Ectodermal cell (in vitro differentiated cells): ENCODE results near the gene THRA.

Experiments
- H3K27ac ChIP-seq: 2 replicates; pipeline ENCODE4 v1.7.0; 2013; ENCODE audit warnings: mild to moderate bottlenecking, low read depth, low read length; ENCODE audit not compliant: insufficient read depth, poor library complexity, severe bottlenecking
- H3K27me3 ChIP-seq: 2 replicates; pipeline ENCODE4 v1.7.0; 2013; ENCODE audit warnings: mild to moderate bottlenecking, low read length; ENCODE audit not compliant: insufficient read depth, control insufficient read depth, poor library complexity, severe bottlenecking
- H3K36me3 ChIP-seq: one replicate; pipeline ENCODE4 v1.7.0; 2013; ENCODE audit warnings: low read length; ENCODE audit not compliant: control insufficient read depth, insufficient read depth
- H3K4me1 ChIP-seq: one replicate; pipeline ENCODE4 v1.7.0; 2013; ENCODE audit warnings: low read length; ENCODE audit not compliant: control insufficient read depth, insufficient read depth
- H3K4me3 ChIP-seq: 2 replicates; pipeline ENCODE4 v1.7.0; 2013; ENCODE audit warnings: low read depth, low read length, control low read depth; ENCODE audit not compliant: insufficient read depth
- H3K9me3 ChIP-seq: 2 replicates; pipeline ENCODE4 v1.7.0; 2013; ENCODE audit warnings: mild to moderate bottlenecking, low read length, moderate library complexity; ENCODE audit not compliant: control insufficient read depth
- WGBS, 2 experiments: methylation state at CpG; one replicate each; pipeline ENCODE4 v1.1.7; 2013; ENCODE audit warnings: missing lambda C conversion rate in 2 of 2; 5-methylcytosine and 5-hydroxymethylcytosine counted together

The THRA gene

GRCh38 chr17:40100669-40101366 is 38.1 kb downstream of the THRA start:
- peaks cover 25% of the 10 kb centered on the region for H3K4me1 ChIP-seq
- 1 to 3% methylated on average over 25 of the region's 25 CpGs for WGBS, 2 experiments
- peak overlapping the region; percentile 41 for H3K4me3 ChIP-seq
- no peak overlapping the region for H3K27ac ChIP-seq
- peaks cover 16% of the 10 kb centered on the region for H3K27me3 ChIP-seq
- no peaks in the 10 kb centered on the region for H3K36me3 ChIP-seq
- H3K9me3 ChIP-seq: no peaks in the 10 kb centered on the region

DNA sequence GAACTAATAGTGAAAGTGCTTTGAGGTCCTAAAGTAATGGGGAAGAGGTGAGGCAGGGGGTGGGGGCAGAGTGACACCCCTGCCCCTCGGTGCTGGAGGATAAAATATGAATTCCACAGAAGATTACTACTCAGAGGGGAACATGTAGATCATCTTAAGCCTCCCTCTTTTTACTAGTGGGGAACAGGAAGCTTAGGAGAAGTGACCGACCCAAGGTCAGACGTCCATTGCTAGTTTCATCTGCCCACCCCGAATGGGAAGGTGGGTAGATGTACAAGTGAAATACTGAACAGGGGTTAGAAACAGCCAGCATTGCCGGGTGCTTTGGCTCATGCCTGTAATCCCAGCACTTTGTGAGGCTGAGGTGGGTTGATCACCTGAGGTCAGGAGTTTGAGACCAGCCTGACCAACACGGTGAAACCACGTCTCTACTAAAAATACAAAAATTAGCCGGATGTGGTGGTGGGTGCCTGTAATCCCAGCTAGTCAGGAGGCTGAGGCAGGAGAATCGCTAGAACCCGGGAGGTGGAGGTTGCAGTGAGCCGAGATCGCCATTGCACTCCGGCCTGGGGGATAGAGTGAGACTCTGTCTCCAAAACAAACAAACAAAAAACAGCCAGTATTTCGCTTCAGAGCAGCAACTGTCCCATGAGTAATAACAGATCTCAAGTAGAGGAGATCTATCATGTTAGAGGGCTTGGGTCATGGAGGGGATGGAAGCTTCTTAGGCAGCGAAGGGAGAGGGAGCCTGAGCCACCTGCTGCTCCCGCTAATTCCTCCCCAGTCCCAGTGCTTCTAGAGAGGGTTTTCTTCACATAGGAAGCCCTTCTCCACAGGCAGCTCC is 38.8 kb downstream of the THRA start:
- H3K36me3 ChIP-seq: no peaks in the 10 kb centered on the region
- H3K27me3 ChIP-seq: peaks cover 24% of the 10 kb centered on the region
- no peaks in the 10 kb centered on the region for H3K9me3 ChIP-seq
- peaks cover 29% of the 10 kb centered on the region for H3K4me1 ChIP-seq
- H3K27ac ChIP-seq: no peak overlapping the region
- WGBS, 2 experiments: 90 to 92% methylated on average over 16 of the region's 16 CpGs
- H3K4me3 ChIP-seq: peak overlapping the region; percentile 41

DNA sequence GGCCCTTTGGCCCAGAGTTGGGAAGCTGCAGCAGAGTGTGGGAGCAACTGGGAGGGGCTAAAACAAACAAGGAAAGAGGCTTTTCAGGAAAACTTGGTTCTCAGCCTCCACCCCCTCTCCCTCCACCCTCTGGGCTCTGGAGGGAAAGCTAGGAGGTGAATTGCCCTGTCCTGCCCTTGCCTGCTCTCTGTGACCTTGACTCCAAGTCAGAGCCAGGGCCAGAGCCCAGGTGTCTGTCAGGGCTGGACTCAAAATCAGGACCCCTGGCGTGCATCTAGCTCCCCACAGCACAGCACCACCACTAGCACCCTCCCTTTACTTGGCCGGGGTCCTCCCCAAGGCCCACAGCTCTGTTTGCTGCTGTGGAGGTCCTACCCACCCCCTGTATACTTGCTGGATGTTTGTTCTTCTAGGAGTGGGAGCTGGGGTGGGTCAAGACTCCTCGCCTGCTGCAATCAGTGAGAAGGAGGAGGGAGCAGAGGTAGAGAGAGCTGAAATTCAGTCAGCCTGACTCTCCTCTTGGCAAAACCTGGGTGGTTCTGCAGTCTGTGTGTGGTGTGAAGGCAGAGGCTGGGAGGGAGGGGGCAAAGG is 40.4 kb downstream of the THRA start:
- Histone ChIP-seq H3K27me3 (peaks cover 25% of the 10 kb centered on the region), H3K9me3 (no peaks in the 10 kb centered on the region), H3K36me3 (no peaks in the 10 kb centered on the region), H3K4me3 (no peak overlapping the region), H3K27ac (no peak overlapping the region), H3K4me1 (peaks cover 41% of the 10 kb centered on the region)
- WGBS, 2 experiments: 62 to 69% methylated on average over 3 of the region's 3 CpGs

DNA sequence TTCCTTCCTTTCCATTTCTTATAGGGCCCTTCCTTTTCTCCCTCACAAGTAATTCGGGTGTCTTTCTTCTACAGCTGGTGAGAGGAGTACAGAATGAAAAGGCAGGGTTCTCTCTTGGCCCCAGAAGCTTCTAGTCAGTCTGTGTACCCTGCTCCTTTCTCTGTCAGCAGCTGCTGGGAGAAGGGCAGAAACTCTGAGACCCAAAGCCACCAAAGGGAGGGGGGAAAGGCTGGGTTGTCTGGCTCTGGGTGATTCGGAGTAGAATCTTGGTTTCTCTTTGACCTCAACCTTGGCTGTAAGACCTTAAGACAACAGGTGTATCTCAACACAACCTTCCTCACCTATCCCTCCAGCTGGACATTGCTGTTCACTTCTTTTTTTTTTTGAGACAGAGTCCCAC is 40.9 kb downstream of the THRA start:
- peaks cover 25% of the 10 kb centered on the region for H3K27me3 ChIP-seq
- H3K4me1 ChIP-seq: peaks cover 39% of the 10 kb centered on the region
- H3K9me3 ChIP-seq: no peaks in the 10 kb centered on the region
- no peak overlapping the region for H3K27ac ChIP-seq
- WGBS, 2 experiments: 83 to 86% methylated on average over 2 of the region's 2 CpGs
- H3K4me3 ChIP-seq: no peak overlapping the region
- H3K36me3 ChIP-seq: no peaks in the 10 kb centered on the region

GRCh38 chr17:40104594-40105486 is 42.1 kb downstream of the THRA start:
- Histone ChIP-seq H3K36me3 (no peaks in the 10 kb centered on the region), H3K27me3 (peaks cover 18% of the 10 kb centered on the region), H3K4me3 (no peak overlapping the region), H3K4me1 (peaks cover 34% of the 10 kb centered on the region), H3K9me3 (no peaks in the 10 kb centered on the region), H3K27ac (no peak overlapping the region)
- WGBS, 2 experiments: 91 to 93% methylated on average over 3 of the region's 3 CpGs

DNA sequence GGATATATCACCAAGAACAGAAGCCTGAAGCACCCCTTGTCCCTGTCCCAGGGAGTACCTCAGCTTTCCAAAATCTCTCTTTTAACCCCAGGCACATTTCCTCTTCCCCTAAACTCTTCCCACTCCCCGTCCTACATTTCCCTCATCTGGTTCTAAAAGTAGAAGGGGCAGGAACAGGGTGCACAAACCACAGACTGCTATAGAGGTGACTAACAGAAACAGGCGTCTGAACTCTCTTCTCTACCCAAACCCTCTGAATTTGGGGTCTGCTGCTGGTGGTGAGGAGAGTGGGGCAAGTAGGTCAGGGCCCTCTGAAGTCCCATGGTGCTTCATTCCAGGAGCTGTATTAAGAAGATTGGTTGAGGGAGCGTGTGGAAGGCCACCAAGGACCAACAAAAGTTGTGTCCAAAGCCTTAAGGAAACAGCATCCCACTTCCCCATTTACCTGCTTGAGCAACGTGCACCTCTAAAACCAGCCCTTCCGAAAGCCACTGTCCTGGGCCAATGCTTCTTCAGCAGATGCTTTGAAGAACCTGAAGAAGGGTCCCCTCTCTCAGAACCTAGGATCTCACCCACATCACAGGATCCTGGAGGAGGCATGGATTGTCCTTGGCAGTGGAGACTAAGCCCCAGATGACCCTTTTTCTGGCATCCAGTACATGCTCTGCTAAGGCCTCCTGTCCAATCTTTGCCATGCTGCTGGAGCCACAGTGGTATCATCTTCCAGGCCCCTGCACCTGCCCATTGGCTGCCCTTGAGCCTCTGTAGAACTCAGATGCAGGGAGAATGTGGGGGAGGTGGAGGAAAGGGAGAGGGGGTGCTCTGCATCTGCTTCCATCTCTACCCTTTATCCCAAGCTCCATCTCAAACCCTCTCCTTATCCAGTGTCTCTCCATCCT is 43.3 kb downstream of the THRA start:
- Histone ChIP-seq H3K4me1 (peaks cover 44% of the 10 kb centered on the region), H3K36me3 (no peaks in the 10 kb centered on the region), H3K27ac (no peak overlapping the region), H3K9me3 (no peaks in the 10 kb centered on the region), H3K27me3 (peaks cover 12% of the 10 kb centered on the region), H3K4me3 (no peak overlapping the region)
- WGBS, 2 experiments: 96 to 97% methylated on average over 5 of the region's 5 CpGs

GRCh38 chr17:40106760-40107521 is 44.2 kb downstream of the THRA start:
- H3K4me3 ChIP-seq: no peak overlapping the region
- peaks cover 12% of the 10 kb centered on the region for H3K27me3 ChIP-seq
- H3K27ac ChIP-seq: no peak overlapping the region
- no peaks in the 10 kb centered on the region for H3K36me3 ChIP-seq
- 35 to 36% methylated on average over 17 to 20 of the region's 20 CpGs for WGBS, 2 experiments
- H3K9me3 ChIP-seq: no peaks in the 10 kb centered on the region
- peaks cover 52% of the 10 kb centered on the region for H3K4me1 ChIP-seq

GRCh38 chr17:40107522-40108174 is 44.9 kb downstream of the THRA start:
- peaks cover 12% of the 10 kb centered on the region for H3K27me3 ChIP-seq
- peaks cover 60% of the 10 kb centered on the region for H3K4me1 ChIP-seq
- H3K27ac ChIP-seq: no peak overlapping the region
- WGBS, 2 experiments: 62 to 66% methylated on average over 5 of the region's 5 CpGs
- H3K4me3 ChIP-seq: no peak overlapping the region
- H3K36me3 ChIP-seq: no peaks in the 10 kb centered on the region
- no peaks in the 10 kb centered on the region for H3K9me3 ChIP-seq
